HG03432 (cell line): ENCODE measurements around the gene C7orf57.
"Not testable (repeated sequence)": the region's sequence is repeated elsewhere in the genome, so short reads cannot be mapped to it uniquely, and the experiment has no call there.

Source experiments
- ATAC-seq: cut with Tn5 transposase; IDR thresholded peaks from one replicate; pipeline ENCODE4 v1.9.1; 2021; ENCODE audit warnings: mild to moderate bottlenecking, moderate library complexity; ENCODE audit not compliant: unreplicated experiment

C7orf57 gene

GRCh38 chr7:48033922-48034321 is 1.4 kb upstream of the C7orf57 start:
- no peak for ATAC-seq

- ATAC-seq, result no peak
Measured at GRCh38 chr7:48035967-48036478, 680 bp downstream of the C7orf57 start.

- no peak for ATAC-seq
Measured at GRCh38 chr7:48038815-48039506, 3.6 kb downstream of the C7orf57 start.

GRCh38 chr7:48040944-48041652 is 5.8 kb downstream of the C7orf57 start:
- no peak for ATAC-seq

GRCh38 chr7:48041653-48041970 is 6.3 kb downstream of the C7orf57 start:
- ATAC-seq, result no peak

- ATAC-seq, result no peak
Measured at GRCh38 chr7:48042216-48042615, 6.9 kb downstream of the C7orf57 start.

GRCh38 chr7:48042636-48043035 is 7.3 kb downstream of the C7orf57 start:
- no peak for ATAC-seq

- ATAC-seq, result no peak
Measured at GRCh38 chr7:48045195-48045765, 9.9 kb downstream of the C7orf57 start.

GRCh38 chr7:48046458-48046857 is 11.1 kb downstream of the C7orf57 start:
- ATAC-seq, result peak; percentile 72

GRCh38 chr7:48048113-48048512 is 12.8 kb downstream of the C7orf57 start:
- ATAC-seq, result no peak

- no peak for ATAC-seq
Measured at GRCh38 chr7:48049850-48050249, 14.5 kb downstream of the C7orf57 start.

- peak; percentile 56 for ATAC-seq
Measured at GRCh38 chr7:48052748-48053147, 17.4 kb downstream of the C7orf57 start.

- ATAC-seq, result no peak
Measured at GRCh38 chr7:48053736-48054135, 18.4 kb downstream of the C7orf57 start.

GRCh38 chr7:48058990-48059389 is 23.6 kb downstream of the C7orf57 start:
- ATAC-seq, result no peak

- no peak for ATAC-seq
Measured at GRCh38 chr7:48059706-48060105, 24.4 kb downstream of the C7orf57 start.

GRCh38 chr7:48063985-48064384 is 28.6 kb downstream of the C7orf57 start:
- ATAC-seq, result no peak

GRCh38 chr7:48067475-48067874 is 32.1 kb downstream of the C7orf57 start:
- no peak for ATAC-seq

- ATAC-seq, result no peak
Measured at GRCh38 chr7:48074204-48074654, 38.9 kb downstream of the C7orf57 start.

- no peak for ATAC-seq
Measured at GRCh38 chr7:48077423-48077822, 42.1 kb downstream of the C7orf57 start.

- no peak for ATAC-seq
Measured at GRCh38 chr7:48078470-48078869, 43.1 kb downstream of the C7orf57 start.

GRCh38 chr7:48082378-48082777 is 47.0 kb downstream of the C7orf57 start:
- ATAC-seq, result not testable (repeated sequence)
